Measurements from ENCODE around the gene PPP2R2C.

Gene PPP2R2C

DNA sequence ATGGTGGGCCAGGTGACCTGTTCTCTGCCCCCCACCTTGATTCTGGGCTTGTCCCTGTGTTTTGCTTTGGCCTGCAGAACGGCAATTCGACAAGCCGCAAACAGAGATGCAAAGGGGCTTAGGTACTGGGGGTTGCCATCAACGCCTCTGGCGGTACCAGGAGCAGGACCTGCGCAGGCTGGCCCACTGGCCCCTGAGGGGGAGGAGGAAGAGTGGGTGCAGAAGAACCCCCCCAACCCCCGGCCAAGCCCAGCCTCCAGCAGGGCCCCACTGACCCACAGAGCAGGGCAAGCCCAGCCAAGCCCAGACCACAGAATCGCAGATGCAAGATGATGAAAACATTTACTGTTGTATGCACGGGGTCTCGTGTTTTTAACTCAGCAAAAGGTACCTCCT lies 89.4 kb downstream of the PPP2R2C start:
- DNase-seq (ENCODE audit: low read depth, low spot score): no peak

DNA sequence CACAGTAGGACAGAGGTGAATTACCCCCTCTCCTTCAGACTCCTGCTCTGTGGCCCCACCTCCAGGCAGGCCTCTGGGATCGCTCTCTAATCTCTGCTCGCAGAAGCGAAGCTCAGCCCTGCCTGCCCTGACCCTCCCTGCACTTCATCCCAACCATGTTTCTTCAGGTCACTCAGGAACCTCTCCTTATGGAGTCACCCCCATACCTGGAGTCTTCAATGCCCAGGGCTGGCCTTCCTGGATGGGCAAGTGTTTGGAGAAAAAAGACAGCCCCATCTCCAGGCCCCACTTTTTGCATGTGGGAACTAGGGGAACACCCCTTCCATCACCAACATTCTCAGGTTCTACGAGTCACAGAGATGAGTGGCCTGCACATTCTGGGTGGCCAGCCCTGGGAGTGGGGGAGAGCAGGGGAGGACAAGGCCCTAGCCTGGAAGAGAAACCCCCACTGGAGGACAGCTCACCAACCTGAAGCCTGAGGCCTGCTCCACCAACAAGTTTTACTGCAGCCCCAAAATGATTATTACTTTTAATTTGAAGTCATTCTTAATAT lies 90.8 kb downstream of the PPP2R2C start:
- DNase-seq (ENCODE audit: low read depth, low spot score): no peak

GRCh38 chr4:6380746-6381410 lies 91.5 kb downstream of the PPP2R2C start:
- DNase-seq (ENCODE audit: low read depth, low spot score): no peak

- no peak for DNase-seq (ENCODE audit: low read depth, low spot score)
These were observed 92.4 kb downstream of the PPP2R2C start for GRCh38 chr4:6379767-6380745.

DNA sequence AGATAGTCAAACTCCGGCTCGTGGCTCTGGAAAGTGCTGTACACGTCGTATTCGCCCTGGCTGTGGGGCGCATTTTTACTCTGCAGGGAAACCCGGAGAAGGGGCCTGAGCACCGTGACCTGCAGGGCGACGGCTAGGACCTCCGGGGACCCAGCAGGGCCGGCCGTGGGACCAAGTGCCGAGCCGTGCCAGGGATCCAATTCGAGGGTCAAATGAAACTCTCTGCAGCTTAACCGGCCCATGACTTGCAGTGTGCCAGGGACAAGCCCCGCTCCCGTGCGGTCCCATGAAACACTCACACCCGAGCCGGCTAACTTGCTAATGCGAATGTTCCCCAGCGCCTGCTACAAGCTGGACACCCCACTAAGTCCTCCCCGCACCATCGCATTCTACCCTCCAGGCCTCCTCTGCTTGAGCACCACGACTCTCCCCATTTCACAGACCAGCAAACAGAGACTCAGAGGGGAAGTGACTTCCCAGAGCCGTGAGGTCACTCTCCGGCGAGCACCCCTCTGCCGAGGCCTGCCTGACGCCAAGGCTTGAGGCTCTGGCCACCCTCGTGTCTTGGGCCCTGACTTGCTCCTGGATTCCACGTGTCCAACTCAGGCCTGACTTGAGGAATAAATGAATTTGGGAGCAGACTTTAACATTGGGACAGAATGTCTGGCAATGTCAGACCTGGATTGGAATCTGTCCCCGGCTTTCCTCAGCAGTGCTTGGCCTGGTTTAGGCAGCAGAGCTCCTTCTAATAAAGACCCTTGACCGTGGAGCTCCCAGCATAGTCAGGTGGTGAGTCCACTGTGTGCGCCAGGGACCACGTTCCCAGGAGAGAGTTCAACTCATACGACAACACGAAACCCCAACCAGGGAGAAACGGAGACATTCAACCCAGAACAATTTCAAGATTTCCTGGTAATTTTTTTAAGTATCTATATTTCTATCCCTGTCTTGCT lies 93.6 kb downstream of the PPP2R2C start:
- no peak for DNase-seq (ENCODE audit: low read depth, low spot score)

DNA sequence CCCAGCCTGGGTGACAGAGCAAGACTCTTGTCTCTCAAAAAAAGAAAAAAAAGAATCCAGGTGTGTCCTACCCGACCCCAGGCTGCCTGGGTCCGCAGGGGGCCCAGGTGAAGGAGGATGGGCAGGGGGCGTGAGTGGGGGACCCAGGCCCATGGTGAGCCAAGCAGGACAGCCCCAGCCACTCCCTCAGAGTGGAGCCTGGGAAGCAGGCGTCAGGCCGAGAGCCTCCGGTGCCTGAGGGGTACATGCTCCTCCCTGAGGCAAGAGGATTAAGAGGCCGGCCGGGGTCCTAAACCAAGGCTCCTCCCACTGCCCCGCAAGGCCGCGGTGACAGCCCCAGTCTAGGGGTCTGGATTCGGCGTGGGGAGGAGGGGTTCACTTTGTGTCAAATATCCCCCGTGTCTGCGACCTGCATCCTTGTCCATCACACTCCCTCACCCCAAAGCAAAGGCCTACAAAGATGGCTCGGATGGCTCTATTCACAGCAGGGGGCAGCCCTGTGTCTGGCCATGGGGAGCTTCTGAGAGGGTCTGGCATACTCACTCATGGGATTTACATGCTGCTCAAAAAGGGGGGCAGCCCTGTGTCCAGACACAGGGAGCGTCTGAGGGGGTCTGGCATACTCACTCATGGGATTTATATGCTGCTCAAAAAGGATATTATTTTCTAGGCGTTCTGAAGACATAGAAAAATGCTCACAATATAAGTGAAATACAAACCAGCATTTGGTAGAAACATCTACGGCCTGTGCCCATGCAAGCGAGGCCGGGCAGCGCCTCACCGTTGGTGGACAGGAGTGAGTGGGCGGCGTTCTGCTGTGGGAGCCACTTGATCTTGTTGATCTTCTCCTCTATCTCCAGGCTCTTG lies 94.6 kb downstream of the PPP2R2C start:
- no peak for DNase-seq (ENCODE audit: low read depth, low spot score)

- DNase-seq (ENCODE audit: low read depth, low spot score): no peak
These were observed 96.7 kb downstream of the PPP2R2C start for GRCh38 chr4:6375620-6376295.

DNA sequence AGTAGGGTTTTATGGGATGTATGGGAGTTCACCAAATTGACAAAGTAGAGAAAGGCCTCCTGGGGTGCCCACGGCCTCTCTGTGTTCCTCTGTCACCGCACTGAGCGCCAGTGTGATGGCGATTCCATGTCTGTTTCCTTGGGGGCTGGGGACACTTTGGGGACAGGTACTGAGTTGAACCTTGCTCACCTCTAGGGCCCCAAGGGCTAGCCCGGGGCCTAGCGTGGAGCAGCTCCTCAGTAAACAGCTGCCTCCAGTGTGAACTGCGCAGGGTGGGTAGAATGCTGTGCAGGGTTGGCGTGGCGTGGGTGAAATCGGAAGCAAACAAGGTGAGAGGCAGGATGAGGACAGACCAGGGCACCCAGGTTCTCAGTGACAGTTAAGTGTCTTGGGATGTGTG lies 97.8 kb downstream of the PPP2R2C start:
- DNase-seq (ENCODE audit: low read depth, low spot score): no peak

- no peak for DNase-seq (ENCODE audit: low read depth, low spot score)
These were observed 98.6 kb downstream of the PPP2R2C start for GRCh38 chr4:6373541-6374410.

DNA sequence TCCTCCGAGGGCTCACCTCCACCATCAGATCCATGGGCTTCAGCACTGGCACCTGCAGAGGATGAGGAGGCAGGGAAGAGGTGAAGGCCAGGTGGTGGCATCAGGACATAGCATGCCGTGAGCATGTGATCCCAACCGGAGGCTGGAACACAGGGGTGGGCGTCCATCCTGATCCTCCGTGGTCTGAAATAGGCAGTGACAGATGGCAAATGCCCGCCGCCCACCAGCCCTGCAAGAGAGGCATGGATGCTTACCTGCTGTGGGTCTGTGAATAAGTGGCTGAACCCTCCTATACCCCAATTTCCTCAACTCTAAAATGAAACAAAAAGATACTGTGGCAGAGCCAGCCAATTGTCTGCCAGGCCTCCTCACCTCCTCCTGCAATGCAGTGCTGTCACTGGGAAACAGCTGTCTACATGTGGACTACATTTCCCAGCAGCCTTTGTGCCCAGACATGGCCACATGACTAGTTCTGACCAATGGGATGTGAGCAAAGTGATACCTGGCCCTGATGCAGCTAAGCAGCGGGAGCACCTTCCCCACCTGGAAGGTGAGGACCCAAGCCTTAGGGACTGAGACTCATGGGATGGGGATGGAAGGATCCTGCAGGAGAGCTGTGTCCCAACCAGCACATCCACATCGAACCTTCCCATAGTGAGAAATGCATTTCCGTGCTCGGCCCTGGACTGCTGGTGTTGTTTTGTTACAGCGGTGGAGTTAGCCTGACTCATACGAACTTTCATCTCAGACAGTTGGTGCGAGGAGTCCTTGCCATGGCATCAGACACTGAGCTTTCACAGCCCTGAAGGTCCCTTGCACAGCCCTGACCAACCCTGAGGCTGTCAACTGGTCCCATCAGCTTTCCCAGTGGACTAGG lies 99.5 kb downstream of the PPP2R2C start:
- no peak for DNase-seq (ENCODE audit: low read depth, low spot score)

DNA sequence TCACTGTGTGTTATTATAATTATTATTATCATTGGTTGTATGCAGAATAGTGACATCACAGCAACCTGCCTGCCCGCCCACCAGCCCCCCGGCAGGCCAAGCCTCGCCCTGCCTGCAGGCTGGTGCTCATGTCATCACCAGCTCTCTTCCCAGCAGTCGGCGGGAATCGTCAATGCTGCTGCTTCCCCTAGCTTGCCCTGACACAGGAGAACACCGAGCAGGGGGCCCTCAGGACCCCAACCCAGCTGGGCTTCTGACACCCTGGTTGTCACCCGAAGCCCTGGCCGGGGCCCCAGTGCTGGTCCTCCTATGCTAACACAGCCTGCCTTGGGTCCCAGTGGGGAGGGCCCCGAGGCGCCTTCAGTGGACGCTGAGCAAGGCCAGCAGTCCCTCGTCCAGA lies 100.6 kb downstream of the PPP2R2C start:
- DNase-seq (ENCODE audit: low read depth, low spot score): no peak

GRCh38 chr4:6371271-6371670 lies 101.1 kb downstream of the PPP2R2C start:
- DNase-seq (ENCODE audit: low read depth, low spot score): no peak

- no peak for DNase-seq (ENCODE audit: low read depth, low spot score)
These were observed 102.3 kb downstream of the PPP2R2C start for GRCh38 chr4:6369924-6370645.

- no peak for DNase-seq (ENCODE audit: low read depth, low spot score)
These were observed 102.9 kb downstream of the PPP2R2C start for GRCh38 chr4:6369511-6369910.

DNA sequence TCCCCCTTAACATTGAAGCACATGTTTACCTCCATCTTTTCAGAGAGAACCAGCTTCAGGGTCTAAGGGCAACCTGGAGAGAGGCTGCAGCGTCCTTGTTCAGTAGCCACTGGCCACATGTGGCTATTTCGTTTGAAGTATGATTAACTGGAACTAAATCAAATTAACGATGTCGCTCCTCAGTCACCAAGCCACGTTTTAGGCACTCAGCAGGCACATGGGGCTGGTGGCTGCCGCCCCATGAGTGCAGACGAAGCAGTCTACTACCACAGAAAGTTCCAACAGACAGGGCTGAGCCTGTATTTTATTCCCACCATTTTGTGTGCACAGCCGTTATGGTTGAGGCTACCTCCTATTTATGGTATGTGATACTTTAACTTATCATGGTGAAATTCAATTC lies 103.4 kb downstream of the PPP2R2C start:
- DNase-seq (ENCODE audit: low read depth, low spot score): no peak

GRCh38 chr4:6368601-6369000 lies 103.8 kb downstream of the PPP2R2C start:
- no peak for DNase-seq (ENCODE audit: low read depth, low spot score)

DNA sequence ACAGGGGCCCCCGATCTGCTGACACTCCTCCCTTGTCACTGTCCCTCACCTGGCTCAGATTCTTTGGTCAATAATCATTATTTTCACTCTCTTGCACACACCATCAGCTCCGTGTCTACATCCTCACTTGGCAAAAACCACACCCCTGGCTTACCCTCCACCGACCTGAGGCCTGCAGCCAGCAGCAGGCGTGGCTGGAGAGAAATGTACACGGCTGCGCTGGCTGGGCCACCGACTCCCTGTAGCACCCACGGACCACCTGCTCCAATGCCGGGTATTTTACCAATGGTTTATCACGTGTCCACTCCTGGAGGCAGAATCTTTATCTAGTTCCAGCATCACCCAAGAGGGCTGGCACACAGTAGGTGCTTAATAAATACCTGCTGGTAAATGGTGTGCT lies 104.3 kb downstream of the PPP2R2C start:
- DNase-seq (ENCODE audit: low read depth, low spot score): no peak
